GM12878 (cell line): ENCODE results near the gene SPDYA. TPM values are rescaled to one million over a fixed set of nuclear protein-coding genes. Genes with fewer than 3 reads are reported as not detected.

Experiments
- ATAC-seq: fragments of 200-7000 bp; cut with Tn5 transposase; 3 replicates; pipeline ENCODE4 v1.9.1; 2020; ENCODE audit warnings: mild to moderate bottlenecking, moderate library complexity
- BruUV-seq: library from RNA; stranded (reverse); fragments of 400-500 nt; replicated peaks from 2 replicates; lab custom pipeline; 2021; lab: Mats Ljungman, UMichigan
- CTCF ChIA-PET: fragments of 300-600 bp; sonication (Branson Sonifier 250); formaldehyde crosslinking; extraction: SDS; loops from one replicate; lab custom pipeline; 2021; ENCODE audit warnings: inconsistent platforms; lab: Yijun Ruan, JAX
- POLR2A ChIA-PET: fragments of 350-600 bp; formaldehyde crosslinking; extraction: SDS; loops from one replicate; lab custom pipeline; 2021; ENCODE audit warnings: inconsistent platforms; lab: Charles Lee
- RAD21 ChIA-PET: fragments of 300-600 bp; sonication (Branson Sonifier 250); formaldehyde crosslinking; loops from one replicate; lab custom pipeline; 2023; ENCODE audit warnings: antibody characterized with exemption; ENCODE audit not compliant: unreplicated experiment; lab: Charles Lee
- SMC1A ChIA-PET: fragments of 300-600 bp; sonication (Branson Sonifier 250); formaldehyde crosslinking; loops from one replicate; lab custom pipeline; 2023; ENCODE audit not compliant: unreplicated experiment, uncharacterized antibody; lab: Charles Lee
- DNase-seq: peaks from one replicate; pipeline ENCODE4 v3.0.0-alpha.2; 2011; ENCODE audit warnings: low read depth, low spot score
- FAIRE-seq: peaks from 3 replicates; lab custom pipeline; 2011; peaks lifted over from hg19 to GRCh38; lab: Jason Lieb, UNC
- H2AFZ ChIP-seq: 2 replicates; pipeline ENCODE4 v1.6.0; 2011; ENCODE audit warnings: low read depth, low read length, control low read depth; ENCODE audit not compliant: control insufficient read depth
- H3K27ac ChIP-seq: 2 replicates; pipeline ENCODE4 v1.5.1; 2011; ENCODE audit warnings: control low read depth; ENCODE audit not compliant: control insufficient read depth, insufficient read depth
- H3K27me3 ChIP-seq, 2 experiments: replicated peaks in 1 of 2; 2 replicates each; pipeline versions ENCODE4 v1.6.0 to v1.6.1; 2011; ENCODE audit warnings: low read length in 1 of 2; ENCODE audit not compliant: control insufficient read depth in 2 of 2, insufficient read depth in 2 of 2
- H3K36me3 ChIP-seq, 2 experiments: 2 replicates each; pipeline ENCODE4 v1.5.1; 2011; ENCODE audit warnings: low read length in 1 of 2; ENCODE audit not compliant: control insufficient read depth in 2 of 2, insufficient read depth in 2 of 2
- H3K4me1 ChIP-seq: 2 replicates; pipeline ENCODE4 v1.6.1; 2011; ENCODE audit warnings: mild to moderate bottlenecking, low read length, moderate library complexity, mixed read lengths; ENCODE audit not compliant: control insufficient read depth, insufficient read depth
- H3K4me2 ChIP-seq: 2 replicates; pipeline ENCODE4 v1.6.0; 2011; ENCODE audit warnings: control low read depth; ENCODE audit not compliant: control insufficient read depth, insufficient read depth
- H3K4me3 ChIP-seq: fragments of 200-600 bp; sonication (generic); 2 replicates; pipeline ENCODE4 v1.5.1; 2016
- H3K79me2 ChIP-seq: 2 replicates; pipeline ENCODE4 v1.6.0; 2011; ENCODE audit warnings: low read length; ENCODE audit not compliant: control insufficient read depth, insufficient read depth
- H3K9ac ChIP-seq: 2 replicates; pipeline ENCODE4 v1.8.0; 2011; ENCODE audit warnings: low read length, control low read depth, mixed read lengths; ENCODE audit not compliant: control insufficient read depth, insufficient read depth
- H3K9me3 ChIP-seq: replicated peaks from 3 replicates; pipeline ENCODE4 v1.5.1; 2011; ENCODE audit warnings: mild to moderate bottlenecking, low read length; ENCODE audit not compliant: control insufficient read depth, insufficient read depth
- H4K20me1 ChIP-seq: 2 replicates; pipeline ENCODE4 v1.6.0; 2011; ENCODE audit not compliant: control insufficient read depth, insufficient read depth
- BACH1 ChIP-seq: fragments of 450-650 bp; IDR thresholded peaks from 2 replicates; pipeline ENCODE4 v1.6.1; 2017; ENCODE audit warnings: mild to moderate bottlenecking, borderline replicate concordance
- E2F4 ChIP-seq: IDR thresholded peaks from 2 replicates; pipeline ENCODE4 v1.6.1; 2012; ENCODE audit warnings: low read depth, low read length, improper control_type of control experiment
- FOS ChIP-seq: IDR thresholded peaks from 3 replicates; pipeline ENCODE4 v1.6.1; 2011; ENCODE audit warnings: borderline replicate concordance; ENCODE audit not compliant: insufficient read length; ENCODE audit errors: extremely low read depth
- MXI1 ChIP-seq: fragments of 150-350 bp; IDR thresholded peaks from 2 replicates; pipeline ENCODE4 v1.6.1; 2011; ENCODE audit warnings: low read depth, mild to moderate bottlenecking, inconsistent platforms, low read length, improper control_type of control experiment
- NKRF ChIP-seq: fragments of 450-650 bp; conservative IDR thresholded peaks from 2 replicates; pipeline ENCODE4 v1.6.1; 2017; ENCODE audit warnings: mild to moderate bottlenecking, moderate library complexity
- PML ChIP-seq: IDR thresholded peaks from 2 replicates; pipeline ENCODE4 v1.6.1; 2012; ENCODE audit warnings: low read length, inconsistent platforms
- RAD51 ChIP-seq: fragments of 450-650 bp; IDR thresholded peaks from 2 replicates; pipeline ENCODE4 v1.6.1; 2016; ENCODE audit warnings: moderate library complexity, mild to moderate bottlenecking, inconsistent platforms
- SMAD5 ChIP-seq: IDR thresholded peaks from 2 replicates; pipeline ENCODE4 v1.6.1; 2016; ENCODE audit warnings: antibody characterized with exemption, low read depth
- SPI1 ChIP-seq: IDR thresholded peaks from 2 replicates; pipeline ENCODE4 v1.6.1; 2011; ENCODE audit warnings: low read depth, mild to moderate bottlenecking, low read length, moderate library complexity, borderline replicate concordance; ENCODE audit not compliant: insufficient read depth
- ZBTB11 ChIP-seq: fragments of 450-650 bp; formaldehyde crosslinking; IDR thresholded peaks from 2 replicates; pipeline ENCODE4 v1.5.0; 2022; ENCODE audit warnings: mild to moderate bottlenecking, missing genetic modification characterization
- WGBS: methylation state at CpG from one replicate; pipeline ENCODE4 v1.1.6; 2016; ENCODE audit warnings: low lambda C conversion rate; ENCODE audit not compliant: insufficient replicate concordance, insufficient coverage; ENCODE audit errors: missing lambda C conversion rate; 5-methylcytosine and 5-hydroxymethylcytosine counted together
- in situ Hi-C: fragments of 300-500 bp; cut with MboI; formaldehyde crosslinking; loops from 9 replicates; pipeline ENCODE4 v1.14.3; 2018; ENCODE audit warnings: mixed read lengths
- intact Hi-C: fragments of 100-400 bp; cut with micrococcal nuclease; formaldehyde crosslinking; loops from one replicate; pipeline ENCODE4 v1.14.2; 2022; ENCODE audit not compliant: unreplicated experiment
- polyA plus RNA-seq, 11 experiments: library from polyadenylated mRNA; depleted of rRNA in 4 of 11; unstranded in 6 of 11; stranded (reverse) in 5 of 11; fragments of >200 nt; fragmentation: Nextera tagmentation in 4 of 11; fragmentation: Illumina TruSeq in 1 of 11; extraction: Ambion mirVana in 4 of 11; extraction: Trizol in 1 of 11; gene quantifications; 1 replicate in 1 of 11; 2 replicates in 10 of 11; pipeline versions ENCODE4 v1.2.1 to v1.2.3, GENCODE V29; 2011 to 2016; ENCODE audit warnings: inconsistent platforms in 2 of 11, missing spikeins in 2 of 11, low read depth in 1 of 11
- total RNA-seq, 4 experiments: library from RNA; depleted of rRNA in 3 of 4; stranded (reverse); fragments of >200 nt in 3 of 4; fragmentation: Illumina TruSeq in 1 of 4; extraction: Trizol in 1 of 4; gene quantifications; 2 replicates each; pipeline versions ENCODE4 v1.2.1 to v1.2.3, GENCODE V29; 2013 to 2021
- TF ChIP-seq, protein P1 (sequence below): fragments of 450-650 bp; IDR thresholded peaks from 2 replicates; pipeline ENCODE4 v1.6.1; 2016; ENCODE audit warnings: mild to moderate bottlenecking, moderate library complexity, borderline replicate concordance

Gene SPDYA
- total and polyA plus RNA-seq, 10 of the 15 experiments (the other 5 are each of a cell fraction or from before 2014, with no cell fraction given), result 0.12 to 2.4 (median 0.50) TPM

DNA sequence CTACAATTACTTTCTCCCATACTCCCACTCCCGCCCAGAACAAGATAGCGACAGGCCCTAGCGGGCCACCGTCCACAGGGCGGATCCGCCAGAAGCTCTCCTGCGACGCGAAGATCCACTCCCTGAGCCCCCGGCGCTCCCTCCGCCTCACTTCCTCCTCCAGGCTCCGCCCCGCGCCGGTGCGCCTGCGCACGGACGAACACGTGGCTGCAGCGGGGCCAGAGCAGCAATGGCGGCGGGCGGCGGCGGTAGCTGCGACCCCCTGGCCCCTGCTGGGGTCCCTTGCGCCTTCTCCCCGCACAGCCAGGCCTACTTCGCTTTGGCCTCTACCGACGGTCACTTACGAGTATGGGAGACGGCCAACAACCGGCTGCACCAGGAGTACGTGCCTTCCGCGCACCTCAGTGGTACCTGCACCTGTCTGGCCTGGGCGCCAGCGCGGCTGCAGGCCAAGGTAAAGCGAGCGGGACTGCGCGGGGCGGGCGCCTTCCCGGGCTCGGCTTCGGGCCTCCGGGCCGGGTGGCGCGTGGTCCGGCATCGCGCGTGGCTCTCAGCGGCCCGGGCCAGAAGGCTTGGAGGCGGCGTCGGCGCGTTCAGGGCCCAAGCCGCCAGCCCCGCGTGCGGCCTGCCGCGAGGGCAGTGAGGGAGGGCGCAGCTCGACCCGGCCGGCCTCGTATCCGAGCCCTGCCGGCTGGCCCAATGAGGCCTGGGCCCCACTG, 84.0 kb downstream of the SPDYA start, which contains the start of gene WDR43:
WDR43 (plus strand) TSS at position 198 of the 719 bp plus-strand sequence; CDS start at position 230, 32 bp downstream.
- ChIA-PET CTCF (interaction anchor here (2.1 to 2.5 kb wide), 2 partner anchors 10 to 25 kb away, joined by 7 to 11 read pairs; partner anchors contain the start of gene TRMT61B), SMC1A (no interaction called here), POLR2A (interaction anchor here (0.6 to 2.6 kb wide), 3 partner anchors 10 to 52 kb away, joined by 4 to 12 read pairs (median 10); partner anchors contain the start of gene TRMT61B), RAD21 (interaction anchor here (1.0 kb wide), 1 partner anchor 24 kb away, joined by 3 read pairs; the partner anchor contains the start of gene TRMT61B)
- Histone ChIP-seq H3K9ac (peak within 1 kb of the TSS; percentile 91), H3K4me2 (peak within 1 kb of the TSS; percentile 52), H3K27me3 (no peaks in the 10 kb centered on the region), H3K27ac (peak within 1 kb of the TSS; percentile 88), H2AFZ (peak within 1 kb of the TSS; percentile 83), H3K36me3 (no peaks in the 10 kb centered on the region), H4K20me1 (no peaks in the 10 kb centered on the region), H3K9me3 (no peaks in the 10 kb centered on the region), H3K79me2 (peaks cover 52% of the 10 kb centered on the region), H3K4me1 (no peaks in the 10 kb centered on the region), H3K4me3 (peak within 1 kb of the TSS; percentile 97)
- intact Hi-C loops, result loop anchor here (1.0 to 10.0 kb wide), 3 partner anchors 24 to 327 kb away; partner anchors contain the start of genes PPP1CB and TRMT61B
- DNase-seq, result peak; percentile 94
- TSS peak; percentile 85 for BruUV-seq
- FAIRE-seq, result peak; percentile 84
- WGBS, result 1% methylated on average over 78 of the region's 79 CpGs
- in situ Hi-C loops, result no loop called here
- peak; percentile 88 for ATAC-seq
- TF ChIP-seq PML (peak; percentile 46; the same call in 1 of the 2 replicates), SMAD5 (peak; percentile 89), RAD51 (peak; percentile 25; the same call in 1 of the 2 replicates), BACH1 (peak; percentile 53; the same call in 1 of the 2 replicates), NKRF (peak; percentile 91), SPI1 (peak; percentile 86), ZBTB11 (CRISPR knock-in tag) (no peak), MXI1 (peak; percentile 98), E2F4 (no peak), FOS (no peak)
- TF ChIP-seq, protein P1, sequence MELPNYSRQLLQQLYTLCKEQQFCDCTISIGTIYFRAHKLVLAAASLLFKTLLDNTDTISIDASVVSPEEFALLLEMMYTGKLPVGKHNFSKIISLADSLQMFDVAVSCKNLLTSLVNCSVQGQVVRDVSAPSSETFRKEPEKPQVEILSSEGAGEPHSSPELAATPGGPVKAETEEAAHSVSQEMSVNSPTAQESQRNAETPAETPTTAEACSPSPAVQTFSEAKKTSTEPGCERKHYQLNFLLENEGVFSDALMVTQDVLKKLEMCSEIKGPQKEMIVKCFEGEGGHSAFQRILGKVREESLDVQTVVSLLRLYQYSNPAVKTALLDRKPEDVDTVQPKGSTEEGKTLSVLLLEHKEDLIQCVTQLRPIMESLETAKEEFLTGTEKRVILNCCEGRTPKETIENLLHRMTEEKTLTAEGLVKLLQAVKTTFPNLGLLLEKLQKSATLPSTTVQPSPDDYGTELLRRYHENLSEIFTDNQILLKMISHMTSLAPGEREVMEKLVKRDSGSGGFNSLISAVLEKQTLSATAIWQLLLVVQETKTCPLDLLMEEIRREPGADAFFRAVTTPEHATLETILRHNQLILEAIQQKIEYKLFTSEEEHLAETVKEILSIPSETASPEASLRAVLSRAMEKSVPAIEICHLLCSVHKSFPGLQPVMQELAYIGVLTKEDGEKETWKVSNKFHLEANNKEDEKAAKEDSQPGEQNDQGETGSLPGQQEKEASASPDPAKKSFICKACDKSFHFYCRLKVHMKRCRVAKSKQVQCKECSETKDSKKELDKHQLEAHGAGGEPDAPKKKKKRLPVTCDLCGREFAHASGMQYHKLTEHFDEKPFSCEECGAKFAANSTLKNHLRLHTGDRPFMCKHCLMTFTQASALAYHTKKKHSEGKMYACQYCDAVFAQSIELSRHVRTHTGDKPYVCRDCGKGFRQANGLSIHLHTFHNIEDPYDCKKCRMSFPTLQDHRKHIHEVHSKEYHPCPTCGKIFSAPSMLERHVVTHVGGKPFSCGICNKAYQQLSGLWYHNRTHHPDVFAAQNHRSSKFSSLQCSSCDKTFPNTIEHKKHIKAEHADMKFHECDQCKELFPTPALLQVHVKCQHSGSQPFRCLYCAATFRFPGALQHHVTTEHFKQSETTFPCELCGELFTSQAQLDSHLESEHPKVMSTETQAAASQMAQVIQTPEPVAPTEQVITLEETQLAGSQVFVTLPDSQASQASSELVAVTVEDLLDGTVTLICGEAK, result peak; percentile 62; the same call in 1 of the 2 replicates
